Vagina (tissue), 2 donors: ENCODE measurements around the gene MAP4K1. TPM values are rescaled to one million over a fixed set of nuclear protein-coding genes. Genes with fewer than 3 reads are reported as not detected.

Experiments used
- DNase-seq, 2 donors: peaks; one replicate each; pipeline ENCODE4 v3.0.0-alpha.2; 2017; ENCODE audit errors: extremely low spot score in 2 of 2
- H3K27ac ChIP-seq: fragments of 200-600 bp; sonication (generic); one replicate; pipeline ENCODE4 v1.5.1; 2019
- H3K27me3 ChIP-seq: fragments of 200-600 bp; sonication (generic); one replicate; pipeline ENCODE4 v1.5.1; 2019
- H3K36me3 ChIP-seq, 2 donors: fragments of 200-600 bp; sonication (generic); one replicate each; pipeline ENCODE4 v1.5.1; 2017 to 2019
- H3K4me1 ChIP-seq: fragments of 200-600 bp; sonication (generic); one replicate; pipeline ENCODE4 v1.5.1; 2019
- H3K4me3 ChIP-seq, 2 donors: fragments of 200-600 bp; sonication (generic); 1 replicate in 1 of 2; 2 replicates in 1 of 2; pipeline ENCODE4 v1.5.1; 2016 to 2019
- H3K9me3 ChIP-seq: fragments of 200-600 bp; sonication (generic); one replicate; pipeline ENCODE4 v1.5.1; 2019
- POLR2A ChIP-seq, 2 donors: fragments of 450-650 bp; IDR thresholded peaks; one replicate each; pipeline ENCODE4 v1.6.1; 2017; ENCODE audit warnings: antibody characterized with exemption in 2 of 2, mild to moderate bottlenecking in 2 of 2, moderate library complexity in 2 of 2
- POLR2AphosphoS5 ChIP-seq, 2 donors: sonication (generic); formaldehyde crosslinking; IDR thresholded peaks; one replicate each; pipeline ENCODE4 v1.9.0; 2017; ENCODE audit warnings: antibody characterized with exemption in 2 of 2, mild to moderate bottlenecking in 2 of 2, low read depth in 1 of 2; ENCODE audit not compliant: insufficient read depth in 1 of 2
- intact Hi-C: fragments of 100-400 bp; cut with DNase I; formaldehyde crosslinking; loops from one replicate; pipeline ENCODE4 v1.15.1; 2023
- total RNA-seq: library from RNA; depleted of rRNA; stranded (reverse); fragments of >200 nt; gene quantifications from one replicate; pipeline ENCODE4 v1.2.3, GENCODE V29; 2016
- TF ChIP-seq, protein P1 (sequence below), 3 experiments: fragments of 450-650 bp in 2 of 3; fragments of 200-600 bp in 1 of 3; sonication (generic) in 1 of 3; IDR thresholded peaks; one replicate each; pipeline ENCODE4 v1.5.1; 2017 to 2019; ENCODE audit warnings: antibody characterized with exemption in 3 of 3, mild to moderate bottlenecking in 2 of 3, moderate library complexity in 2 of 3

MAP4K1 gene
- total RNA-seq, 1 donor from 2014 or later, result 47.9 TPM

DNA sequence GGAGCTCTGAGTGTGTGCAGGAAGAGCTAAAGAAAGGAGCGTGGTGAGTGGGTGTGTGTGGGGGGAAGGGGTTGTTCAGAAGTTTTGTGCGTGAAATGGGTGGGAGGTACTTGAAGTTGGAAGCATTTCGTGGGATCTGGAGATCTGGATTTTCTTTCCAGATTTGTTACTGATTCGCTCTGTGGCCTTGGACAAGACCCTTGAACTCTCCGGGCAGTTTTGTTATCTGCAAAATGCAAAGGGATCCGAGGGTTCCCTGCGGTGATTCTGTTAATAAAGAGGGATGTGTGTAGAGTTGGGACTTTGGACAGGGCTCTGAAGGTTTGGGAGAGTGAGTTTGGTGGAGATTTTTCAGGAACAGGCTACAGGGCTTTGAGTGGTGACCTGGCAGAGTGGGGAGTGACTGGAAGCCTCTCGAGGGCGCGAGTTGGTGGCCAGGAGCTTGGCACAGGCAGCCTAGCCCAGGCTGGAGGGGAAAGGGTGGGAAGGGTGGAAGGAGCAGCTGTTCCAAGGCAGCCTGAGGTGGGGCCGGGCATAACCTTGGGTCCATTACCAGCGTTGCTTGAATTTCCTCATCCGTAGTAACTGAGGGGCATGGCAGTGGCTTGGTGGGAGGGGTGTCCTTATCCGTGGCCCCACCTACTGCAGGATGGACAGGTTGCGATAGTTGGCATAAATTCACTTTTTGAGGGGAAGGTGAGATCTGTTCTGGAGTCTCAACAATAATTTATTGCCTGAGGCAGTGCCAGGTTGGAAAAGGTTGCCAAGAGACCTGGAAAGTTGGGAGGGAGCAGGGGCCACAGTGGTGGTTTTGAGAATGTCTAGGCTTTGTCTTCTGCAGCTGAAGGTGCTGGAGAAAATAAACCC is 31.8 kb upstream of the MAP4K1 start:
- Histone ChIP-seq H3K27ac (peak overlapping the region; percentile 97), H3K4me1 (peaks cover 63% of the 10 kb centered on the region), H3K9me3 (no peaks in the 10 kb centered on the region), H3K36me3 (no peaks in the 10 kb centered on the region), H3K4me3 (peak overlapping the region; percentile 97 to 99), H3K27me3 (no peaks in the 10 kb centered on the region)
- no peak for DNase-seq
- TF ChIP-seq POLR2AphosphoS5 (IDR thresholded peaks at IDR 0.05; ENCODE audit: insufficient read depth in 1 of 2, low read depth in 1 of 2), result peak in 1 of 2 donors; percentile 35
- TF ChIP-seq, protein P1, sequence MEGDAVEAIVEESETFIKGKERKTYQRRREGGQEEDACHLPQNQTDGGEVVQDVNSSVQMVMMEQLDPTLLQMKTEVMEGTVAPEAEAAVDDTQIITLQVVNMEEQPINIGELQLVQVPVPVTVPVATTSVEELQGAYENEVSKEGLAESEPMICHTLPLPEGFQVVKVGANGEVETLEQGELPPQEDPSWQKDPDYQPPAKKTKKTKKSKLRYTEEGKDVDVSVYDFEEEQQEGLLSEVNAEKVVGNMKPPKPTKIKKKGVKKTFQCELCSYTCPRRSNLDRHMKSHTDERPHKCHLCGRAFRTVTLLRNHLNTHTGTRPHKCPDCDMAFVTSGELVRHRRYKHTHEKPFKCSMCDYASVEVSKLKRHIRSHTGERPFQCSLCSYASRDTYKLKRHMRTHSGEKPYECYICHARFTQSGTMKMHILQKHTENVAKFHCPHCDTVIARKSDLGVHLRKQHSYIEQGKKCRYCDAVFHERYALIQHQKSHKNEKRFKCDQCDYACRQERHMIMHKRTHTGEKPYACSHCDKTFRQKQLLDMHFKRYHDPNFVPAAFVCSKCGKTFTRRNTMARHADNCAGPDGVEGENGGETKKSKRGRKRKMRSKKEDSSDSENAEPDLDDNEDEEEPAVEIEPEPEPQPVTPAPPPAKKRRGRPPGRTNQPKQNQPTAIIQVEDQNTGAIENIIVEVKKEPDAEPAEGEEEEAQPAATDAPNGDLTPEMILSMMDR (IDR thresholded peaks at IDR 0.05), result no peak
- intact Hi-C loops, result loop anchor here (5.0 kb wide), 2 partner anchors 53 to 203 kb away; no protein-coding TSS in a partner anchor

GRCh38 chr19:38648769-38649304 is 31.1 kb upstream of the MAP4K1 start:
- H3K9me3 ChIP-seq, result no peaks in the 10 kb centered on the region
- peak overlapping the region; percentile 97 for H3K27ac ChIP-seq
- TF ChIP-seq POLR2A (IDR thresholded peaks at IDR 0.05) (no peak), POLR2AphosphoS5 (IDR thresholded peaks at IDR 0.05; ENCODE audit: insufficient read depth in 1 of 2, low read depth in 1 of 2) (no peak)
- TF ChIP-seq, protein P1 (IDR thresholded peaks at IDR 0.05), result no peak
- no peaks in the 10 kb centered on the region for H3K36me3 ChIP-seq
- intact Hi-C loops, result loop anchor here (5.0 kb wide), 2 partner anchors 53 to 203 kb away; no protein-coding TSS in a partner anchor
- H3K4me1 ChIP-seq, result peaks cover 56% of the 10 kb centered on the region
- H3K4me3 ChIP-seq, result peak overlapping the region; percentile 97 to 99
- H3K27me3 ChIP-seq, result no peaks in the 10 kb centered on the region
- DNase-seq, result no peak

- no peak for TF ChIP-seq POLR2A (IDR thresholded peaks at IDR 0.05)
- no peaks in the 10 kb centered on the region for H3K36me3 ChIP-seq
These were observed 30.4 kb upstream of the MAP4K1 start for GRCh38 chr19:38647966-38648768.

GRCh38 chr19:38647368-38647965 is 29.7 kb upstream of the MAP4K1 start, which contains the start of gene ACTN4:
TSS of gene ACTN4 (plus strand) at chr19:38647649. CDS start at chr19:38647746, 97 bp downstream.
- peaks cover 42% of the 10 kb centered on the region for H3K4me1 ChIP-seq
- H3K27ac ChIP-seq, result peak within 1 kb of the TSS; percentile 97
- TF ChIP-seq, protein P1 (IDR thresholded peaks at IDR 0.05), result no peak
- TF ChIP-seq POLR2AphosphoS5 (IDR thresholded peaks at IDR 0.05; ENCODE audit: insufficient read depth in 1 of 2, low read depth in 1 of 2) (peak; percentile 79 to 94), POLR2A (IDR thresholded peaks at IDR 0.05) (peak; percentile 65 to 99)
- no peaks in the 10 kb centered on the region for H3K36me3 ChIP-seq
- H3K27me3 ChIP-seq, result no peaks in the 10 kb centered on the region
- no peaks in the 10 kb centered on the region for H3K9me3 ChIP-seq
- peak within 1 kb of the TSS; percentile 97 to 99 for H3K4me3 ChIP-seq
- DNase-seq, result peak in 1 of 2 donors; percentile 97
- intact Hi-C loops, result loop anchor here (5.0 kb wide), 2 partner anchors 55 to 205 kb away; no protein-coding TSS in a partner anchor

More at GRCh38 chr19:38647966-38648768, 30.4 kb upstream of the MAP4K1 start:
- Histone ChIP-seq H3K27me3 (no peaks in the 10 kb centered on the region), H3K4me3 (peak overlapping the region; percentile 97 to 99), H3K4me1 (peaks cover 49% of the 10 kb centered on the region), H3K27ac (peak overlapping the region; percentile 97), H3K9me3 (no peaks in the 10 kb centered on the region)
- intact Hi-C loops, result loop anchor here (5.0 kb wide), 2 partner anchors 54 to 204 kb away; no protein-coding TSS in a partner anchor
- DNase-seq, result no peak
